Colon (tissue), 2 donors: ENCODE results near the gene ALAS2.
"Not testable (repeated sequence)": the region's sequence is repeated elsewhere in the genome, so short reads cannot be mapped to it uniquely, and the experiment has no call there.

Experiments
- FAIRE-seq: peaks from 2 replicates; lab custom pipeline; 2012; peaks lifted over from hg19 to GRCh38; lab: Jason Lieb, UNC
- donor health status: control.
- donor health status: control.

ALAS2 gene

GRCh38 chrX:55005256-55005655 is 25.5 kb downstream of the ALAS2 start:
- no peak for FAIRE-seq

GRCh38 chrX:55004231-55004630 is 26.5 kb downstream of the ALAS2 start:
- FAIRE-seq: no peak

GRCh38 chrX:54999717-55000598 is 30.8 kb downstream of the ALAS2 start, which contains the start of gene APEX2:
APEX2 (plus strand) TSS chrX:55000363; CDS start chrX:55000423, 60 bp downstream.
- peak; percentile 91 for FAIRE-seq

GRCh38 chrX:54995621-54996020 is 35.2 kb downstream of the ALAS2 start:
- FAIRE-seq: no peak

GRCh38 chrX:54994668-54995351 is 36.0 kb downstream of the ALAS2 start:
- no peak for FAIRE-seq

- FAIRE-seq: no peak
These were observed 36.7 kb downstream of the ALAS2 start, which contains the start of gene PFKFB1 for GRCh38 chrX:54994099-54994498. PFKFB1 (minus strand) TSS chrX:54994188; CDS start chrX:54994007, 181 bp downstream.

GRCh38 chrX:54992911-54993622 is 37.7 kb downstream of the ALAS2 start:
- FAIRE-seq: no peak

GRCh38 chrX:54991706-54992105 is 39.1 kb downstream of the ALAS2 start:
- FAIRE-seq: no peak

GRCh38 chrX:54983306-54983705 is 47.5 kb downstream of the ALAS2 start:
- not testable (repeated sequence) for FAIRE-seq

- no peak for FAIRE-seq
These were observed 50.4 kb downstream of the ALAS2 start for GRCh38 chrX:54980334-54980733.

GRCh38 chrX:54979432-54979831 is 51.3 kb downstream of the ALAS2 start:
- no peak for FAIRE-seq

GRCh38 chrX:54978448-54978847 is 52.3 kb downstream of the ALAS2 start:
- no peak for FAIRE-seq

GRCh38 chrX:54977387-54977786 is 53.4 kb downstream of the ALAS2 start:
- no peak for FAIRE-seq

- no peak for FAIRE-seq
These were observed 65.8 kb downstream of the ALAS2 start for GRCh38 chrX:54964766-54965497.

- no peak for FAIRE-seq
These were observed 69.0 kb downstream of the ALAS2 start for GRCh38 chrX:54961750-54962149.
